Osteoblast (primary cell): ENCODE measurements around the gene GLP1R. TPM values are rescaled to one million over a fixed set of nuclear protein-coding genes. Genes with fewer than 3 reads are reported as not detected.

Experiments
- DNase-seq: peaks from one replicate; pipeline ENCODE4 v3.0.0; 2011; ENCODE audit warnings: low spot score, mixed read lengths; ENCODE audit not compliant: insufficient read length; ENCODE audit errors: missing footprints
- H2AFZ ChIP-seq: 2 replicates; pipeline ENCODE4 v1.6.0; 2011; ENCODE audit warnings: mild to moderate bottlenecking, low read length
- H3K27ac ChIP-seq: 2 replicates; pipeline ENCODE4 v1.5.1; 2011; ENCODE audit warnings: mild to moderate bottlenecking, low read depth, low read length, moderate library complexity
- H3K27me3 ChIP-seq: 2 replicates; pipeline ENCODE4 v1.6.0; 2012; ENCODE audit warnings: mild to moderate bottlenecking, control low read depth, inconsistent platforms, low read length, moderate library complexity; ENCODE audit not compliant: insufficient read depth
- H3K36me3 ChIP-seq: 2 replicates; pipeline ENCODE4 v1.5.1; 2011; ENCODE audit warnings: mild to moderate bottlenecking, low read length, control low read depth, moderate library complexity; ENCODE audit not compliant: insufficient read depth
- H3K4me1 ChIP-seq: 2 replicates; pipeline ENCODE4 v1.5.1; 2011; ENCODE audit warnings: mild to moderate bottlenecking, low read length, control low read depth, moderate library complexity; ENCODE audit not compliant: insufficient read depth
- H3K4me2 ChIP-seq: 2 replicates; pipeline ENCODE4 v1.6.0; 2011; ENCODE audit warnings: mild to moderate bottlenecking, low read length; ENCODE audit not compliant: insufficient read depth
- H3K4me3 ChIP-seq: fragments of 200-600 bp; sonication (generic); 3 replicates; pipeline ENCODE4 v1.5.1; 2012; ENCODE audit warnings: mild to moderate bottlenecking, low read length, inconsistent platforms; ENCODE audit not compliant: insufficient read depth
- H3K79me2 ChIP-seq: 2 replicates; pipeline ENCODE4 v1.6.0; 2012; ENCODE audit warnings: mild to moderate bottlenecking, low read length, control low read depth, inconsistent platforms; ENCODE audit not compliant: insufficient read depth
- H3K9me3 ChIP-seq: 2 replicates; pipeline ENCODE4 v1.5.1; 2011; ENCODE audit warnings: low read depth, low read length, control low read depth
- H4K20me1 ChIP-seq: 2 replicates; pipeline ENCODE4 v1.6.0; 2012; ENCODE audit warnings: mild to moderate bottlenecking, low read length, control low read depth; ENCODE audit not compliant: insufficient read depth
- CTCF ChIP-seq: IDR thresholded peaks from 2 replicates; pipeline ENCODE4 v1.5.1; 2011; ENCODE audit warnings: mild to moderate bottlenecking, low read depth, low read length, moderate library complexity; ENCODE audit errors: extremely low read depth
- total RNA-seq: library from RNA; depleted of rRNA; stranded (reverse); fragments of >200 nt; gene quantifications from 2 replicates; pipeline ENCODE4 v1.2.3, GENCODE V29; 2012

The GLP1R gene
- total RNA-seq, 1 donor: not detected

GRCh38 chr6:39080246-39080875 lies 31.8 kb downstream of the GLP1R start:
- no peaks in the 10 kb centered on the region for H3K79me2 ChIP-seq
- H4K20me1 ChIP-seq: no peaks in the 10 kb centered on the region
- no peak overlapping the region for H3K4me3 ChIP-seq
- no peak overlapping the region for H3K4me2 ChIP-seq
- H2AFZ ChIP-seq: no peak overlapping the region
- no peaks in the 10 kb centered on the region for H3K4me1 ChIP-seq
- no peak overlapping the region for H3K27ac ChIP-seq
- H3K27me3 ChIP-seq: no peaks in the 10 kb centered on the region
- no peak for DNase-seq
- TF ChIP-seq CTCF: no peak
- H3K36me3 ChIP-seq: no peaks in the 10 kb centered on the region
- H3K9me3 ChIP-seq: no peaks in the 10 kb centered on the region

GRCh38 chr6:39082310-39082709 lies 33.7 kb downstream of the GLP1R start:
- no peak for TF ChIP-seq CTCF
- Histone ChIP-seq H3K4me2 (no peak overlapping the region), H3K4me1 (no peaks in the 10 kb centered on the region), H3K36me3 (no peaks in the 10 kb centered on the region), H3K27ac (no peak overlapping the region), H3K79me2 (no peaks in the 10 kb centered on the region), H4K20me1 (no peaks in the 10 kb centered on the region), H3K27me3 (peaks cover 2% of the 10 kb centered on the region), H3K9me3 (no peaks in the 10 kb centered on the region), H2AFZ (no peak overlapping the region), H3K4me3 (no peak overlapping the region)
- peak; percentile 58 for DNase-seq

GRCh38 chr6:39083231-39083634 lies 34.7 kb downstream of the GLP1R start:
- Histone ChIP-seq H3K36me3 (no peaks in the 10 kb centered on the region), H3K4me1 (no peaks in the 10 kb centered on the region), H2AFZ (no peak overlapping the region), H3K27ac (no peak overlapping the region), H3K4me2 (no peak overlapping the region), H3K9me3 (no peaks in the 10 kb centered on the region), H3K4me3 (no peak overlapping the region), H3K79me2 (no peaks in the 10 kb centered on the region), H4K20me1 (no peaks in the 10 kb centered on the region), H3K27me3 (peaks cover 2% of the 10 kb centered on the region)
- no peak for TF ChIP-seq CTCF
- DNase-seq: no peak

- Histone ChIP-seq H3K27me3 (peaks cover 2% of the 10 kb centered on the region), H2AFZ (no peak overlapping the region), H4K20me1 (no peaks in the 10 kb centered on the region), H3K4me3 (no peak overlapping the region), H3K36me3 (no peaks in the 10 kb centered on the region), H3K4me1 (no peaks in the 10 kb centered on the region), H3K4me2 (no peak overlapping the region), H3K27ac (no peak overlapping the region), H3K9me3 (no peaks in the 10 kb centered on the region), H3K79me2 (no peaks in the 10 kb centered on the region)
- DNase-seq: peak; percentile 52
- TF ChIP-seq CTCF: no peak
Observed at GRCh38 chr6:39084506-39084905, 35.9 kb downstream of the GLP1R start.
